ENCODE measurements around the gene C3orf18. TPM values are rescaled to one million over a fixed set of nuclear protein-coding genes. Genes with fewer than 3 reads are reported as not detected.

C3orf18 gene
- polyA plus RNA-seq, 1 donor from 2014 or later: 39.9 TPM

DNA sequence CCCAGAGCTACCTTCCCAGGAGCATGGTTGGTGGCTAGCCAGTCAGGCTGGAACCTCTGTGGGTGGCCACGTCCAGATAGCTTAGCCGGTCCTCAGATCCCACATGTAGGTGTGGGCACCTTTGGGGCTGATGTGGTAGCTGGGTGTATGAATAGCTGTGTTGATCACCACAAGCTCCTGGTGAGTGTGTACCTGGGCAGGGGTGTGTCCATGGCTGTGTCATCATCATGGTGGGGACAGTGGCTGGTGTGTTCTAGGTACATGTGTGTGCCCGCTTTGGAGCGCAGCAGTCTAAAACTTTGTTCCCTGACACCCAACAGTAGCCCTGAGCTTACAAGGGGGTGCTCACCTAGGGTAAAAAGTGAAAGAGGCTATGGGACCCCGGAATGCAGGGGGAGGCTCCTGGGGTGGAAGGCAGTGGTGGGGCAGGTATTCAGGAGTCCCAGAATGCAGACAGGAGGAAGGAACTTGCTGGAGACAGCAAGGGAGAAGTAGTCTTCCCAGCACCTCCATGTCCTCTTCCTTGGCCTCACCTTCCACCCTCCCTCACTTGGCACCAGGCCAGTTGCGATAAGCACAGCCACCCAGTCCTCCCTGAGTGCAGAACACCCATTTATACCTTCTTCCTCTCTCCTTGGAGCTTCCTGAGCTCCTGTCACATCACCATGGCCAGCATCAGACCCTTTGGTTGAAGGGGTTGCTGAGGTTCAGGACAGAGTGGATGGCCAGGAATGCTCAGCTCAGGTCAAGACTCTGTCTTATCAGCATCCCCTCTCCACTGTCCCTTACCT is 42.8 kb upstream of the C3orf18 start:
- Histone ChIP-seq H2AFZ (ENCODE audit: low read depth, low read length) (no peak overlapping the region), H3F3A (ENCODE audit: insufficient read depth, low read length, poor library complexity, severe bottlenecking) (no peaks in the 10 kb centered on the region), H3K79me2 (replicated peaks; ENCODE audit: insufficient read depth, low read length) (no peaks in the 10 kb centered on the region), H4K20me1 (ENCODE audit: insufficient read depth) (no peaks in the 10 kb centered on the region), H3K36me3 (ENCODE audit: insufficient read depth, low read length) (no peaks in the 10 kb centered on the region), H3K9me2 (ENCODE audit: insufficient read depth, low read length) (no peaks in the 10 kb centered on the region), H3K27ac (ENCODE audit: low read length) (no peak overlapping the region), H3K4me2 (ENCODE audit: low read length) (no peak overlapping the region), H3K9ac (ENCODE audit: low read length) (no peak overlapping the region), H3K27me3 (ENCODE audit: insufficient read depth, low read depth, low read length) (peaks cover 14% of the 10 kb centered on the region), H3K9me3 (ENCODE audit: low read length) (no peaks in the 10 kb centered on the region), H3K4me3 (ENCODE audit: low read length) (no peak overlapping the region)
- TF ChIP-seq, protein P1, sequence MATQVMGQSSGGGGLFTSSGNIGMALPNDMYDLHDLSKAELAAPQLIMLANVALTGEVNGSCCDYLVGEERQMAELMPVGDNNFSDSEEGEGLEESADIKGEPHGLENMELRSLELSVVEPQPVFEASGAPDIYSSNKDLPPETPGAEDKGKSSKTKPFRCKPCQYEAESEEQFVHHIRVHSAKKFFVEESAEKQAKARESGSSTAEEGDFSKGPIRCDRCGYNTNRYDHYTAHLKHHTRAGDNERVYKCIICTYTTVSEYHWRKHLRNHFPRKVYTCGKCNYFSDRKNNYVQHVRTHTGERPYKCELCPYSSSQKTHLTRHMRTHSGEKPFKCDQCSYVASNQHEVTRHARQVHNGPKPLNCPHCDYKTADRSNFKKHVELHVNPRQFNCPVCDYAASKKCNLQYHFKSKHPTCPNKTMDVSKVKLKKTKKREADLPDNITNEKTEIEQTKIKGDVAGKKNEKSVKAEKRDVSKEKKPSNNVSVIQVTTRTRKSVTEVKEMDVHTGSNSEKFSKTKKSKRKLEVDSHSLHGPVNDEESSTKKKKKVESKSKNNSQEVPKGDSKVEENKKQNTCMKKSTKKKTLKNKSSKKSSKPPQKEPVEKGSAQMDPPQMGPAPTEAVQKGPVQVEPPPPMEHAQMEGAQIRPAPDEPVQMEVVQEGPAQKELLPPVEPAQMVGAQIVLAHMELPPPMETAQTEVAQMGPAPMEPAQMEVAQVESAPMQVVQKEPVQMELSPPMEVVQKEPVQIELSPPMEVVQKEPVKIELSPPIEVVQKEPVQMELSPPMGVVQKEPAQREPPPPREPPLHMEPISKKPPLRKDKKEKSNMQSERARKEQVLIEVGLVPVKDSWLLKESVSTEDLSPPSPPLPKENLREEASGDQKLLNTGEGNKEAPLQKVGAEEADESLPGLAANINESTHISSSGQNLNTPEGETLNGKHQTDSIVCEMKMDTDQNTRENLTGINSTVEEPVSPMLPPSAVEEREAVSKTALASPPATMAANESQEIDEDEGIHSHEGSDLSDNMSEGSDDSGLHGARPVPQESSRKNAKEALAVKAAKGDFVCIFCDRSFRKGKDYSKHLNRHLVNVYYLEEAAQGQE (IDR thresholded peaks at IDR 0.05; ENCODE audit: borderline replicate concordance): no peak
- no peak for TF ChIP-seq EP300 (conservative IDR thresholded peaks at IDR 0.05; ENCODE audit: poor library complexity, severe bottlenecking)
- no peak for TF ChIP-seq EZH2 (IDR thresholded peaks at IDR 0.05; ENCODE audit: borderline replicate concordance, insufficient read depth, low read length, poor library complexity, severe bottlenecking)
- no peak for TF ChIP-seq POLR2AphosphoS5 (IDR thresholded peaks at IDR 0.05)
- TF ChIP-seq RAD21 (conservative IDR thresholded peaks at IDR 0.05): no peak
- TF ChIP-seq, protein P2, sequence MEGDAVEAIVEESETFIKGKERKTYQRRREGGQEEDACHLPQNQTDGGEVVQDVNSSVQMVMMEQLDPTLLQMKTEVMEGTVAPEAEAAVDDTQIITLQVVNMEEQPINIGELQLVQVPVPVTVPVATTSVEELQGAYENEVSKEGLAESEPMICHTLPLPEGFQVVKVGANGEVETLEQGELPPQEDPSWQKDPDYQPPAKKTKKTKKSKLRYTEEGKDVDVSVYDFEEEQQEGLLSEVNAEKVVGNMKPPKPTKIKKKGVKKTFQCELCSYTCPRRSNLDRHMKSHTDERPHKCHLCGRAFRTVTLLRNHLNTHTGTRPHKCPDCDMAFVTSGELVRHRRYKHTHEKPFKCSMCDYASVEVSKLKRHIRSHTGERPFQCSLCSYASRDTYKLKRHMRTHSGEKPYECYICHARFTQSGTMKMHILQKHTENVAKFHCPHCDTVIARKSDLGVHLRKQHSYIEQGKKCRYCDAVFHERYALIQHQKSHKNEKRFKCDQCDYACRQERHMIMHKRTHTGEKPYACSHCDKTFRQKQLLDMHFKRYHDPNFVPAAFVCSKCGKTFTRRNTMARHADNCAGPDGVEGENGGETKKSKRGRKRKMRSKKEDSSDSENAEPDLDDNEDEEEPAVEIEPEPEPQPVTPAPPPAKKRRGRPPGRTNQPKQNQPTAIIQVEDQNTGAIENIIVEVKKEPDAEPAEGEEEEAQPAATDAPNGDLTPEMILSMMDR (IDR thresholded peaks at IDR 0.05; ENCODE audit: poor library complexity, severe bottlenecking): no peak
- no peak for TF ChIP-seq TAF1 (IDR thresholded peaks at IDR 0.05; ENCODE audit: low read depth)
- TF ChIP-seq SMC3 (conservative IDR thresholded peaks at IDR 0.05; ENCODE audit: poor library complexity): no peak

DNA sequence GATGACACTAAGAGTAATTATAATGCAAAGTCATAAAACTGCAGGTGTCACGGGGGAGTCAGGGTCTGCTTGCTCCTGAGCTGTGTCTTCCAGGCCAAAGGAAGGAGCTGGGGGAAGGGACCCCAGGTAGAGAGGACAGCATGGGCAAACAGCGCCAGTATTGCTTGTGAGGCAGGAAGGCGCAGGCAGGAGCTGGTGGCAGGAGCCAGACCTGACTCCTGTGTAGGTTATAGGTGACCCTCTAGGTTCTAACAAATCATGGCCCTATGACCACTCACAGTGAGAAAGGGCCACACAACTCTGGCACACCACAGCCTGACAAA is 42.2 kb upstream of the C3orf18 start:
- Histone ChIP-seq H3K36me3 (ENCODE audit: insufficient read depth, low read length) (no peaks in the 10 kb centered on the region), H3F3A (ENCODE audit: insufficient read depth, low read length, poor library complexity, severe bottlenecking) (no peaks in the 10 kb centered on the region), H3K9me2 (ENCODE audit: insufficient read depth, low read length) (no peaks in the 10 kb centered on the region), H3K27ac (ENCODE audit: low read length) (no peak overlapping the region), H2AFZ (ENCODE audit: low read depth, low read length) (no peak overlapping the region), H4K20me1 (ENCODE audit: insufficient read depth) (no peaks in the 10 kb centered on the region), H3K79me2 (replicated peaks; ENCODE audit: insufficient read depth, low read length) (no peaks in the 10 kb centered on the region), H3K4me3 (ENCODE audit: low read length) (no peak overlapping the region), H3K27me3 (ENCODE audit: insufficient read depth, low read depth, low read length) (peaks cover 14% of the 10 kb centered on the region), H3K4me2 (ENCODE audit: low read length) (no peak overlapping the region), H3K9ac (ENCODE audit: low read length) (no peak overlapping the region), H3K9me3 (ENCODE audit: low read length) (no peaks in the 10 kb centered on the region)
- no peak for TF ChIP-seq SMC3 (conservative IDR thresholded peaks at IDR 0.05; ENCODE audit: poor library complexity)
- TF ChIP-seq, protein P2 (IDR thresholded peaks at IDR 0.05; ENCODE audit: poor library complexity, severe bottlenecking): no peak
- no peak for TF ChIP-seq MXI1 (conservative IDR thresholded peaks at IDR 0.05; ENCODE audit: poor library complexity, severe bottlenecking)
- TF ChIP-seq TAF1 (IDR thresholded peaks at IDR 0.05; ENCODE audit: low read depth): no peak
- TF ChIP-seq EZH2 (IDR thresholded peaks at IDR 0.05; ENCODE audit: borderline replicate concordance, insufficient read depth, low read length, poor library complexity, severe bottlenecking): no peak
- TF ChIP-seq POLR2AphosphoS5 (IDR thresholded peaks at IDR 0.05): no peak
- TF ChIP-seq EP300 (conservative IDR thresholded peaks at IDR 0.05; ENCODE audit: poor library complexity, severe bottlenecking): no peak
- TF ChIP-seq, protein P1 (IDR thresholded peaks at IDR 0.05; ENCODE audit: borderline replicate concordance): no peak
- TF ChIP-seq RAD21 (conservative IDR thresholded peaks at IDR 0.05): no peak

All from neural cell (in vitro differentiated cells).